NCI-H187 treated with DMSO at 0.1 percent for 48 hours (cell line): ENCODE data around the gene GOLGA8K.
"Not testable (repeated sequence)": the region's sequence is repeated elsewhere in the genome, so short reads cannot be mapped to it uniquely, and the experiment has no call there.

Source experiments
- DNase-seq: peaks from one replicate; lab custom pipeline; 2025; lab: John Stamatoyannopoulos, UW

The GOLGA8K gene

DNA sequence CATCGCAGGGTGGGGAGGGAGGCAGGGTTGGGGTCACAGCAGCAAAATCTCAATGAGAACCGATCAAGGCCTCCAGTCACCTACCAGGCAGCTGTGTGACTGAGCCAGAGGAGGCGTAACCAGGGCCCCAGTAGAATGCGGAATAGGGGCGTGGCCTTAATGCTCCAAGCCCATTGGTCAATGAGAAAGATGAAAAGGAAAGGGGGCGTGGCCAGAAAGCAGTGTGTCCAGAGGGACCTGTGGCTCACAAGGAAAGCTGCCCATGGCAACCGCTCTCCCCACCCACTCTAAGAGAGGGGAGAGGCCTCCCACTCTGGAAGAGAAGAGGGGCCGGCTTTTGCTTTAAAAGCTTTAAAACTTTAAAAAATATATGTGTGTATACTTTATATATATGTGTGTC lies at the start of gene GOLGA8K:
TSS of gene GOLGA8K (minus strand) at position 101 of the 400 bp plus-strand sequence. CDS start at position 3, 98 bp downstream.
- DNase-seq: not testable (repeated sequence)

- DNase-seq: not testable (repeated sequence)
Measured at GRCh38 chr15:32440445-32440977, 37.4 kb upstream of the GOLGA8K start.

DNA sequence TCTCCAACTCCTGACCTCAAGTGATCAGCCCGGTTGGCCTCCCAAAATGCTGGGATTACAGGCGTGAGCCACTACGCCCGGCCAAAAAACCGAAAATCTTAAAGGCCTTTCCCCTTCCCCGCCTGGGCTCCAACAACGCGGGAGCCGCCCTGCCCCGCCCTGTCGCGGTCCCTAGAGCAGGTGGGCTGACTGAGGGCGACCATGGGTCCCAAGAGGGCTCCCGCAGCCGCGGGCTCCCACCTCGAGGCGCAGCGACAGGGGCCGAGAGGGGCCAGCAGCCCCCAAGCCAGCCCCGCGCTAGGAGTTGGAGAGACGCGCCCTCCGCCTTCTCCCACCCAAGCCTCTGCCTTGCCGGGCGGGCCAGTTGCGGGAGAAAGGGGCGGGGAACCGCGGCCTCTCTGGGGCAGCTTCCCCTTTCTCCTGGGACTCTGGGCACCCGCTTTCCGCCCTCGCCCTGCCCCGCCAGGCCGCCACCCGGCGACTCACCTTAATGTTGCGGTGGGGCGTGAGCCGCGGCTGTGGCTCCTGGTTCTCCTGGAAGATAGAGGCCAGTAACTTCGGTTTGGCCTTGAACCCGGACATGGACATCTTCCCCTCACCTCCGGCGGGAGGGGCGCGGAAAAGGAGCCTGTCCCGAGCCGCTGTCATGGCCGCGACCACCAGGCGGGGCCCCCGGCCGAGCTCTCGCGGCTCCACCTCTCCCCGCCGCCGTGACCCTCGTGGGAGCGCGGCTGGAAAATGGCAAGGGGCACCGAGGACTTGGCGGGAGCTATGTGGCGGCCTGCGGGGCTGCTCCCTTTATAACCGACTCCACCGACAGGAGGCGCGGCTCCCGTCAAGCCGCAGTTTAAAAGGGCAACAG lies 31.2 kb upstream of the GOLGA8K start:
- not testable (repeated sequence) for DNase-seq

GRCh38 chr15:32427635-32428034 lies 24.5 kb upstream of the GOLGA8K start:
- DNase-seq: not testable (repeated sequence)

- not testable (repeated sequence) for DNase-seq
Measured at GRCh38 chr15:32426511-32426910, 23.4 kb upstream of the GOLGA8K start.

DNA sequence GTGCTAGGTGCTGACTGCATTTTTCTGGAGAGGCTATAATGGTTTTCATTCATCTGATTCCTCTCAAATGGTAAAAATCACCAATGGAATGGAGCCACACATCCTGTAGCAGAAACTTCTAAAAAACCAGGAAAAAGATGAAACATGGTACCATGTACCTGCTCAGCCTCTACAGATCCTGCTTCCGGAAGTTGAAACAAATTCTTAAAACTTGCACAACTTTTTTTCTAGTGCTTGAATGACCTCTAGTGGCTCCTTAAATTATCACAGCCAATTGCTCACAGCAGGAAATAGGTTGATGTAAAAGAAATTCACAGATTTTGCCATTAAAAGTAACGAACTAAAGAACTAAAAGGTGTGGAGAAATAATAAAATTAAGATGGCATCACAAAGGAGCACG lies 4.8 kb upstream of the GOLGA8K start:
- DNase-seq: not testable (repeated sequence)

DNA sequence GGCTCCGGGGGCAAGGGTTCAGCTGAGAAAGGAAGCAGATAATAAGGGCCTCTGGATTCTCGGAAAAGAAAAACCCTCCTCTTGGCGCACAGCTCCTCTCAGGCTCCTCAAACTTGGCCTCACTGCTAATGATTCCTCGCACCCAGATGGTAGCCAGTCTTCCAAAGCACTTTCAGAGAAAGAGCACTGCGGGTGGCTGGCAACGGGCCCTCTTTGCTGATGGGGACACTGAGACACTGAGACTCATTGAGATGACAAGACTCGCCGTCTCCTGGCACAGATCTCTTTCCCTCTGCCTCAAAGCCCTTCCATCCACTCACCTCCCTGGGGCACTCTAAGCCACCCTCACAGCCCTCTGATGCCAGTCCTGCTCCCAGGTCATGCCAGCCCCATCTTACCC lies 6.6 kb downstream of the GOLGA8K start:
- DNase-seq: not testable (repeated sequence)

GRCh38 chr15:32394745-32395144 lies 8.3 kb downstream of the GOLGA8K start:
- DNase-seq: not testable (repeated sequence)

DNA sequence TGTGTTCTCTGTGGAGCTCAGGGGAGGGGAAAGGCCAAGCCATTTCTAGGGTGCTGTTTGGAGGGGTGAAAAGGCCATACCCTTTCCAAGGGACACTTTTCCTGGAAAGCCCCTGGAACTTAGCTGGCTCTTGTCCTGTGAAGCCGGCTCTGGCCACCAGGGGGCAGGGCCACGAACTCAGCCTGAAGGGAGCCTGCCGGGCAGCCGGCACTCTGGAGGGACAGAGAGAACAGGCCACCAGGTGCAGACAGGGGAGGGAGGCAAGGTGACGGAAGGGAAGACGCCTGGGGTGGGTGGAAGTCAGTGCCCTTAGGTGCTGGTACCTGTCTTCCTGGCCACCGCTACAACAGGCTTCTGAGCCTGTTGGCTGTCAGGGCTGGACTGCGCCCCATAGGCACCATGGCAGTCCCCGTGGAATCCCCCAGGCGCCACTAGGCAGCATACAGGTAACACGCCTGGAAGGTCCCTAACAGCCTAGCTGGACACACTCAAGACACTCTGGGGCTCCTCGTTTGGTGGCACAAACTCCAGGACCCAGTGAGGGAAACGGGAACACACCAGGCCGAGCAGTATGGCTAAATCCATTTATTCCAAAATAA lies 14.9 kb downstream of the GOLGA8K start:
- DNase-seq: not testable (repeated sequence)

DNA sequence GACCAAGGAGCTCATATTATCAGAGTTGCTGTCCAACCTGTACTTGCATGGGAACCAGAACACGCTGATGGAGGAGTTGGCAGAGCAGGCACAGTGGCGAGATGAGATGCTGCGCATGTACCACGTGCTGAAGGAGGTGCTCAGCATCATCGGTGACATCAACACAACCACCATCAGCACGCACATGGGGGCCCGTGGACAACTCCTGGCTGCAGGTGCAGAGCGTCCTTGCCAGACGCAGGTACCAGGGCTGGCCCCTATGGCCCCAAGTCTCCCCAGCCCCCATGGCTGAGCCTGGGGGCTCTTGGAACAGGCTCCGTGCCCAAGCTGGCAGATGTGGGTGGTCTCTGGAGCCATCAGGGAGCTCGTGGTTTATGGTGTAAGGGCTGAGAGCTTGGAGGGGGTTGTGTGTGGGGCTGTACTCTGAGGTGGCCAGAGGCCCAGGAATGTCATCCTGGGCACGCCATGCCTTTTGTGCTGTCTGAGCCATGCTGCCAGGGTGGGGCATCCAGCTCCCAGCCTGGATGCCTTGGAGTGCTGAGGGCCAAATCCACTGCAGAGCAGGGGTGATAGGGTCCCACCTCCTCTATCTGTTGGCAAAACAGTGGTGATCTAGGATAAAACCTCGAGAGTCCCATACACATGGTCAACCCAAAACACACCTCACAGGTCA lies 17.1 kb downstream of the GOLGA8K start:
- DNase-seq: not testable (repeated sequence)

- not testable (repeated sequence) for DNase-seq
Measured at GRCh38 chr15:32374185-32374584, 28.9 kb downstream of the GOLGA8K start.

DNA sequence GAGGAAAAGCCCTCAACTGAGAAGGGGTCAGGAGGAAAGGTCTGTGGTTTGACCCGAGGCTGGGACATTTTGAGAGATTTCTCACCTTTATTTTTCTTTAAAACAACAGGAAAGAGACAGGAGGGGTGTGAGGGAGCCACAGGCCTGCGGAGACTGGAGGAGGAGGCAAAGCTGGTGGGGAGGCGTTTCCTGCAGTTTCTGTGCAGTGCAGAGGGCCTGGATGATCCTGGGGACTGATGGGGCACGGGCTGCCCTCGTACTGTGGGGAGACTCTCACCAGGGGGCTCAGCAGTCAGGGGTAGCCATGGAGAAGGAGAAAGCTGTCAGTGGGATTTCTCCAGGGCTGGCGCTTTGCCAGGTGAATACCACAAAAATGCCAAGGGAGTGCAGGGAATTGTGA lies 29.4 kb downstream of the GOLGA8K start:
- not testable (repeated sequence) for DNase-seq

GRCh38 chr15:32372075-32372474 lies 31.0 kb downstream of the GOLGA8K start:
- not testable (repeated sequence) for DNase-seq

GRCh38 chr15:32370526-32370925 lies 32.6 kb downstream of the GOLGA8K start:
- DNase-seq: not testable (repeated sequence)

DNA sequence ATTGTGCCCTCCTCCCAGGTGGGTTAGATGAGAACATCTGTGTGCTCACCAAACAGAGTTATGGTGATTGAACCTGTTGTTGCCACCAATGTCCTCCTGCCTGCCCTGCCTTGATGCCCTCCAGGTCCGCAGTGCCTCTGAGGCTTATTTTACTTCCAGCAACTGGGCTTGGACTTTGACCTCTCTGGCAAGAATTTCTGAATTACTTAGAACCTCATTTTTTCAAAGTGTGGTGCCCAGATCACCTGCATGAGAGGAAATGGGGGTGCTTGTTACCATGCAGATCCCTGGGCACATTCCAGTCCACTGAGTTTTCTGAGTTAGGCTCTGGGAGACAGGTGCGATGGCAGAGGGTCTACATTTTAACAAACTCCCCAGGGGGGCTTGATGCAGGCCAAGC lies 33.0 kb downstream of the GOLGA8K start:
- not testable (repeated sequence) for DNase-seq

DNA sequence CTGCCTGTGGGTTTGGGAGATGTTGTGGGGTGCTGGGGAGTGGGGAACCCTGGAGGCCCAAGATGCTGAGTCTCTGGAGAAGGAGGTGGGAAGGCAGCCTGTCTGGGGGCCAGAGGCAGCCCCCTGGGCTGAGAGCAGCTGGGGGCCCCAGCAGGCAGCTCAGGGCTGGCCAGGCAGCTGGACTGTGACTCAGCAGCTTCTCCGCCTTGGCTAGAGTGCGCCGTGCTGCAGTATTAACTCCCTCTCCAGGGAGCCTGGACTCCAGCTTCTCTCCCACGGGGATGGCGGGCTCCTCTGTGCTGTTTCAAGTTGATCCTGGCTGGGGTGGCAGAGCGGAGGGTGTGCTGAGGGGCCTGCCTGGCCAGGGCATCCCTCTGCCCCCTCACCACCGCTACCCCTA lies 36.6 kb downstream of the GOLGA8K start:
- DNase-seq: not testable (repeated sequence)

GRCh38 chr15:32365955-32366354 lies 37.1 kb downstream of the GOLGA8K start:
- not testable (repeated sequence) for DNase-seq

DNA sequence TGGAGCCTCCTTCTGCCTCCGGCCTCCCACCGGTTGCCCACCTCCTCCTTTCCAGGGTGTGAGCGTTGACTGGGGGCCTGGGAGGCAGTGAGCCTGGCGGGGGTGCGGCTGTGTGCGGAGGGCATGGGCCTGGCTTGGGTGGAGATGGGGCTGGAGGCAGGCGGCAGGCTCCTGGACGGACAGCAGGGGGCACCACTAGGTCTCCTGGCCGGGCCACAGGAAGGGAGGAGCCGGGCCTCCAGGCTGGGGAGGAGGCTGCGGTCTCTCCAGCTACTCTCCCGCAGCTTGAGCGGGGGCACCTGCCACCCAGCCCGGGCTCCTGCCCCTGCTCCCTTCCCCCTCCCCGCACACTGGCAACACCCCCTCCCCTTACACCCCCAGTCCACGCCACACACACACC lies 38.1 kb downstream of the GOLGA8K start:
- DNase-seq: not testable (repeated sequence)

- DNase-seq: not testable (repeated sequence)
Measured at GRCh38 chr15:32363449-32363848, 39.6 kb downstream of the GOLGA8K start.

DNA sequence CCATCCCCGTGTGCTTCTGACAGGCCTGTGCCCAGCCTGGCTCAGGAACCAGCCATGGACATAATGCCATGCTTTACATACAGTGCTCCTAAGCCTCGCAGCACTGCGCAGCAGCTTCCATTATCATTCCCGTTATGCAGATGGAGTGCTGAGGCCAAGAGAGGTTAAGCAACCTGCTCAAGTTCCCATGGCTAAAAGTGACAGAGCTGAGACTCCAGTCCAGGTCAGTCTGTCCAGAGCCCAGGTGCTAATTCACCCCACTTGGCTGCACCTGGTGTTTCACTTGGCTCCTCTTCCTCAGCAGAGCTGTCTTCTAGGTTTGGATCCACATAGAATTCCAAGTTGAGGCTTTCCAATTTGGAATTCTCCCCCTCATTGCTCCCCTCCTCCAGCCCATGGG lies 41.4 kb downstream of the GOLGA8K start:
- not testable (repeated sequence) for DNase-seq

DNA sequence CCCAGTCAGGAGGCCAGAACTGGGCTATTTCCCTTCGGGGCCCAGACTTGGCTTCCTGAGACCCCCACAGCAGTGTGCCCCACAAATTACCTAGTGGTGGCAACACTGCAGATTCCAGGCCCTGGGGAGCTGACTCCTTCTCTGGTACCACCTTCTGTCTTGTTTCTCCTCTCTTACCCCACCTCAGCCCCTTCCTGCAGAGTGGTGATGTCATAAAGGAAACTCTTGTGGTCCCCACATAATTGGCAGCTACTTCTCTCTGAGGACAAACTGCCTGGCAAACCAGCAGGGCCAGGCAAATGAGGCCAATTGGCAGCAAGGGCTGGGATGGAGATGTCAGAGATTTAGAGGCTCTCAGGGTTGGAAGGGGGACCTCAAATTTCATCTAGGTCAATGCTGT lies 44.6 kb downstream of the GOLGA8K start:
- not testable (repeated sequence) for DNase-seq

DNA sequence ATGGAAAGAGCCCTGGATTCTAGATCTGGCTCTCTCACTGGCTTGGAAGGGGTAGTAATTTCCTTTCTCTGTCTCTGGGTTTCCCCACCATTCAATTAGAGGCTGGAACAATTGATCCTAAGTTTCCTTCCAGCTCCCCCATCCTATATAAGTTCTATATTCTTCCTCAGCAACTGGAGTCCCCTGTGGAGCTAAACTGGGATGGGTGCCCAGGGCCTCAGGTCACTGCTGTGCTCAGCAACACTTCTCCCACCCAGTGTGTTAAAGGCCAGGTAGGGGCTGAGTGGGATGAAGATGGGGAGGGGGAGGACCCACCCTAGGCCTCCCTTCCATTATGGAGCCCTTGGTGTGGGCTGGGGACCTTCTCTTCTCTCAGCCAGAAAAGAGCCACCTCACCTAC lies 46.2 kb downstream of the GOLGA8K start:
- not testable (repeated sequence) for DNase-seq
